Measurements from ENCODE around the gene ANTXR2.

- TF ChIP-seq CTCF (IDR thresholded peaks at IDR 0.05) (no peak), POLR2A (IDR thresholded peaks at IDR 0.05) (no peak)
These were observed 41.8 kb upstream of the ANTXR2 start for GRCh38 chr4:80114732-80115265.

Measured in Peyer's patch (tissue), 4 donors.